ENCODE results near the gene ATXN1. TPM values are rescaled to one million over a fixed set of nuclear protein-coding genes. Genes with fewer than 3 reads are reported as not detected.

ATXN1 gene
- total and polyA plus RNA-seq, 2 of the 13 experiments (the other 11 are each of a cell fraction or from before 2014, with no cell fraction given) = 20.7 to 39.5 TPM

GRCh38 chr6:16698997-16699868 lies 62.0 kb downstream of the ATXN1 start (continued):
- TF ChIP-seq GATAD2A (CRISPR knock-in tag; IDR thresholded peaks at IDR 0.05) (peak; percentile 94), ATF4 (CRISPR knock-in tag; IDR thresholded peaks at IDR 0.05) (peak in 1 of 2 experiments; percentile 29; a peak in 1 of 4 replicates), ZNF703 (CRISPR knock-in tag; IDR thresholded peaks at IDR 0.05; ENCODE audit: borderline replicate concordance) (no peak), RXRB (CRISPR knock-in tag; IDR thresholded peaks at IDR 0.05; ENCODE audit: borderline replicate concordance) (peak; percentile 85), IRX3 (CRISPR knock-in tag; IDR thresholded peaks at IDR 0.05; ENCODE audit: borderline replicate concordance, low read depth) (no peak), ZSCAN30 (CRISPR knock-in tag; IDR thresholded peaks at IDR 0.05) (no peak), ZNF556 (CRISPR knock-in tag; IDR thresholded peaks at IDR 0.05; ENCODE audit: borderline replicate concordance) (peak; percentile 77; the same call in 1 of the 2 replicates), BCL6 (CRISPR knock-in tag; IDR thresholded peaks at IDR 0.05) (peak; percentile 84), ADNP (CRISPR knock-in tag; IDR thresholded peaks at IDR 0.05) (no peak), ZC3H4 (CRISPR knock-in tag; IDR thresholded peaks at IDR 0.05; ENCODE audit: borderline replicate concordance) (no peak), ZIK1 (CRISPR knock-in tag; IDR thresholded peaks at IDR 0.05; ENCODE audit: borderline replicate concordance, low read depth) (no peak), TEF (CRISPR knock-in tag; IDR thresholded peaks at IDR 0.05) (no peak), REPIN1 (CRISPR knock-in tag; IDR thresholded peaks at IDR 0.05; ENCODE audit: borderline replicate concordance, low read depth) (peak; percentile 72; the same call in 1 of the 2 replicates), ZNF839 (CRISPR knock-in tag; IDR thresholded peaks at IDR 0.05; ENCODE audit: borderline replicate concordance) (no peak), IKZF5 (CRISPR knock-in tag; IDR thresholded peaks at IDR 0.05) (peak; percentile 64), AKNA (CRISPR knock-in tag; IDR thresholded peaks at IDR 0.05; ENCODE audit: borderline replicate concordance) (no peak), ZNF383 (CRISPR knock-in tag; IDR thresholded peaks at IDR 0.05; ENCODE audit: borderline replicate concordance) (0 out of 2 replicates have a peak, but pooled peaks have one; percentile 46), ZNF644 (CRISPR knock-in tag; IDR thresholded peaks at IDR 0.05; ENCODE audit: low read depth) (peak; percentile 32; the same call in 1 of the 2 replicates), MIXL1 (CRISPR knock-in tag; IDR thresholded peaks at IDR 0.05) (peak; percentile 62; the same call in 1 of the 2 replicates), ZNF782 (CRISPR knock-in tag; IDR thresholded peaks at IDR 0.05; ENCODE audit: borderline replicate concordance) (no peak), ZNF451 (CRISPR knock-in tag; IDR thresholded peaks at IDR 0.05) (no peak), HIVEP1 (CRISPR knock-in tag; IDR thresholded peaks at IDR 0.05) (no peak)
